Measurements from ENCODE around the gene ASIC4. TPM values are rescaled to one million over a fixed set of nuclear protein-coding genes. Genes with fewer than 3 reads are reported as not detected.

ASIC4 gene
- total and polyA plus RNA-seq, 9 of the 15 experiments (the other 6 are each of a cell fraction or from before 2014, with no cell fraction given) = 0.07 to 19.2 (median 4.8) TPM

- TF ChIP-seq REST (IDR thresholded peaks at IDR 0.05; ENCODE audit: borderline replicate concordance) = peak; percentile 36; the same call in 1 of the 2 replicates
- TF ChIP-seq REST (CRISPR knock-in tag; IDR thresholded peaks at IDR 0.05; ENCODE audit: low read depth) = no peak
- no peak for TF ChIP-seq TGIF2 (CRISPR knock-in tag; IDR thresholded peaks at IDR 0.05)
- TF ChIP-seq EGR1 (conservative IDR thresholded peaks at IDR 0.05) = peak; percentile 59
- peak; percentile 76; the same call in 1 of the 2 replicates for TF ChIP-seq HLTF (IDR thresholded peaks at IDR 0.05)
- peak; percentile 100 for TF ChIP-seq CCNT2 (IDR thresholded peaks at IDR 0.05; ENCODE audit: borderline replicate concordance, extremely low read depth, insufficient read length, low read depth, low read length)
- no peak; the same call in 1 of the 2 replicates for TF ChIP-seq TCF7 (IDR thresholded peaks at IDR 0.05; ENCODE audit: borderline replicate concordance)
- TF ChIP-seq PRPF4 (IDR thresholded peaks at IDR 0.05; ENCODE audit: insufficient read depth, low read depth, low read length, poor library complexity, severe bottlenecking) = no peak
- no peak for TF ChIP-seq YBX1 (IDR thresholded peaks at IDR 0.05)
- TF ChIP-seq BCLAF1 (IDR thresholded peaks at IDR 0.05; ENCODE audit: borderline replicate concordance in 1 of 2, control insufficient read depth in 1 of 2, low read depth in 2 of 2, low read length in 1 of 2) = 0 out of 4 replicates have a peak, but pooled peaks of 1 of the 2 experiments have one; percentile 35
- no peak for TF ChIP-seq POLR3A (IDR thresholded peaks at IDR 0.05; ENCODE audit: borderline replicate concordance, extremely low read depth, insufficient read depth, insufficient read length)
- no peak for TF ChIP-seq POLR2B (IDR thresholded peaks at IDR 0.05; ENCODE audit: low read depth, partially characterized antibody)
- TF ChIP-seq NCOA1 (IDR thresholded peaks at IDR 0.05; ENCODE audit: low read depth) = peak; percentile 76
- TF ChIP-seq ZNF239 (CRISPR knock-in tag; IDR thresholded peaks at IDR 0.05) = peak; percentile 39; the same call in 1 of the 2 replicates
- no peak for TF ChIP-seq DDX20 (tag; IDR thresholded peaks at IDR 0.05; ENCODE audit: low read depth)
- TF ChIP-seq GTF2A2 (tag; IDR thresholded peaks at IDR 0.05) = no peak
- no peak for TF ChIP-seq COPS2 (conservative IDR thresholded peaks at IDR 0.05)
- TF ChIP-seq THRAP3 (IDR thresholded peaks at IDR 0.05; ENCODE audit: borderline replicate concordance) = no peak
Measured at GRCh38 chr2:219514196-219514761, at the start of gene ASIC4 (continued).

All from K562 (cell line).